GM11168 (cell line): ENCODE measurements around the gene PARL.

ENCODE experiments used
- in situ Hi-C: fragments of 300-500 bp; cut with MboI; formaldehyde crosslinking; loops from one replicate; pipeline ENCODE4 v1.12.0; 2022; ENCODE audit warnings: low sequenced_read_pairs; ENCODE audit not compliant: unreplicated experiment

Gene PARL

DNA sequence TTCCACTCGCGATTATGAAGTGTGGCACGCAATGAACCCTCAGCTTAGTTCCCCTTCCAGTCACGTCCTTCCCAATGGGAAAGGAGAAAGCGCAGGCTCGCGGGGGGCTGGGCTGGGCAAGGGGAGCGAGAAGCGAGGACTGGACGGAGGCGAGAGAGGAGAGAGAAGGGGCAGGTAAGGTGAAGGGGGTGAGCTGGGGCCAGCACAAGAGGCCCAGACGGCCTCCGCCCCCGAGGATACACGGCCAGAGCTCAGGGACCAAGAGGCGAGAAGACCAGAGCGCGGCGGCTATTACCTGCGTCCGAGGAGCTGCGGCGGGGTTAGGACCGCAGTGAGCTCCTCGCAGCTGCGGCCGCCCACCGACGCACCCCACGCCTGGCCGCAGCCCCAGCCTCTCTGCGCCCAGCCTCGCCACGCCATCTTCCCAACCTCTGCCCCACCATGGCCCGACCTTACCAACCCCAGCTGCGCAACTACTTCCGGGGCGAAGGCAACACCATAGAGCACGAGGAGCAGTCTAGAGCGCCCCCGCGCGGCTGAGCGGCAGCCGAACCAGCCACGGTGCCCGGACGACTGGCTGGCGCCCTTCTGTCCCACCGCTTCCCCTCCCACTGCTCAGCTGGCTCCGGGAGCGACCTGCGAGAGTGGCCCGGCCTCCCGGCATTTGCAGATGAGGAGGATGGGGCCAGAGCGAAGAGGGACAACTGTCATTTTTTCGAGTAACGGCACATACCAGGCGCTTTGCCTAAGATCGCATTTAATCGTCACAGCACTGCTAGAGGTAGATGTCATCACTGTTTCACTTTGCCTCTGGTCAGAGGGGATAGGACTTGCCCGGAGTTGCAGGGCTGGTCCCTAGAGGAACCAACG, at the start of gene PARL:
Gene PARL (minus strand): TSS at position 454 of the 870 bp plus-strand sequence. CDS start 34 bp downstream, at position 420.
- in situ Hi-C loops = loop anchor here (25.0 kb wide), 1 partner anchor 378 kb away; the partner anchor contains the start of gene CAMK2N2

DNA sequence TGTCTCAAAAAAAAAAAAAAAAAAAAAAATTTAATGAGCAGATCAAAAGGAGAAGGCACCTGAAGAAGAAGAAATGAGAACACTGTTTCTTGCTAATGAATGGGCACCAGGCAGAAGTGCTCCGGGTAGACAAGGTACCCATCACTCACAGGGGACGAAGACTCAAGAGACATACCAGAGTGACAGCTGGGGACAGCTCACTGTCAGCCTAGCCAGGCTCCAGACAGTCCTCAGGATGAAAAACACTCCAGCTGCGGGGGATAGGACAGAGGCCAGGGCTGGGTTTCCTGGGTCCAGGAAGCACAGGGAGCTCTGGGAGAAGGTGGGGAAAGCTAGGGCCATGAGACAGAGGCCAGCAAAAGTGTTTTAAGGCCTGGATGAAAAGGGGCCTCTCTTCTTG, 48.5 kb upstream of the PARL start:
- in situ Hi-C loops = no loop called here

DNA sequence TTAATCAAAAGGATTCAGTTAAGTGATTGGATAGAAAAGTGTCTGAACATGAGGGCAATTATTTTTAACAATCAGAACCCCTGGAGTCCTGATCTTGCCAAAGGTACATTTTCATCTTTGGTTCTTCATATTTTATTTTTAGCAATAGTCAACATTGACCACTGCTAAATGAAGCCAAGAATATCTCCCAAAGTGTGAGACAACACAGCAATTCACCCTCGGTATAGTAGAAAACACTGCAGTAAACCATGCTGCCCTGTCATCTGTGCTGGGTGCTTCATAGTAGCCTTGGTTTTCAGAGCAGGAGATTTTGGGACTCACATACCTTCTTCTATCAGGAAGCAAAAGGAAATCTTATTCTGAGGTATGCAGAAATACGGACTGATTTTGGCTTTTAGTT, 47.2 kb upstream of the PARL start:
- in situ Hi-C loops = no loop called here

GRCh38 chr3:183930086-183930485, 45.4 kb upstream of the PARL start:
- in situ Hi-C loops = no loop called here

DNA sequence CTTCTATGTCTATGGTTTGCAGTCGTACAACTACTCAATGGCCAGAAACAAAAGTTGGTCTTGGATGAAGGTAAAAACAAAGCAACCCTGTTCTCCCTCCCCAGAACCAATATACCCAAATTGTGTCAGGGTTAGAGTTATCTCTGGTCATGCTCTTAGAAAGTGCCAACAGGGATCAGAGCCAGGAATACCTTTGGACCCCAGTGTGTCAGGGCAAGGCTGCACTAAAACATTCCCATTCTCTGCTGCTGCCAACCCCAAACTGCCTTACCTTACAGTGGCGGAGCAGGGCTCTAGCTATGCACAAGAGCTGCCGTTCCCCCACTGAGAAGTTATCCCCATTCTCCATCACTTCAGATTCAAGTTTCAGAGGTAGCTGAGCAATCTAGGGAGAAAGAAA, 42.4 kb upstream of the PARL start:
- in situ Hi-C loops = no loop called here

- in situ Hi-C loops = no loop called here
Observed at GRCh38 chr3:183924956-183925355, 40.3 kb upstream of the PARL start.

- in situ Hi-C loops = no loop called here
Observed at GRCh38 chr3:183924543-183924942, 39.9 kb upstream of the PARL start.

DNA sequence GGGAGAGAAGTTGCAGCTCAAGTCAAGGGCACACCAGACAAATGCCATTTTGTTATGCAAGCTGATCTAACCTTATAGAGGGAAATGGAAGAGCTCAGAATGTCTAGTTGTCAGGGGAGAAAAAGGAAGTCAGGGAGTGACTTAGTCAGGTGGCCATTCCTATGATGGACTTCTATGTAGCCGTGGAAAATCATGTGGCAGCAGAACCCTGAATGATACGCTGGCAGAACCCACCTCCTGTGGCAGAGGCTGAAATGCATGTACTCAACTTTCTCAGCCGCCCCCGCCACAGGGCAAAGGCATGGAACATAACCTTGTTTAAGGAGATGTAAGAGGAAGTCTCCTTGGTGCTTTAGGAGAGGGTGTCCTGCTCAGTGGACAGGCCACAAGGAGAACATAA, 37.7 kb upstream of the PARL start:
- in situ Hi-C loops = no loop called here

- in situ Hi-C loops = no loop called here
Observed at GRCh38 chr3:183921096-183921495, 36.4 kb upstream of the PARL start.

GRCh38 chr3:183920416-183920815, 35.7 kb upstream of the PARL start:
- in situ Hi-C loops = no loop called here

DNA sequence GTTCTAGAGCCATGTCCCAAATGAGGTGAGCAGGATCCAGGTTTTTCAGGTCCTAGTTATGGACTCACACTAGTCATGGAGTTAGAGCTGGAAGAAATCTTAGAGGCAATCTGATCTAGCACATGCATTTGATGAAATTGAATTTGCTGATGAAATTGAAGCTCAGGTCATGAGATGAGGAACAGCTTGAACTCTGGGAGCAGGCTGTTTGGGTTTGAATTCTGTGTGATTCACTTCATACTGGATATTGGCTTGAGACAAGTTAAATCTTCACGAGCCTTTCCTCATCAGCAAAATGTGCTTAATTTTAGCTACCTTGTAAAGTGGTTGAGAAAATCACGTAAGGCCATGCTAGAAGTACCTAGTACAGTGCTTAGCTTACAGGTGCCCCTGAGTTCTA, 33.5 kb upstream of the PARL start:
- in situ Hi-C loops = no loop called here

GRCh38 chr3:183917776-183918175, 33.1 kb upstream of the PARL start:
- in situ Hi-C loops = no loop called here

DNA sequence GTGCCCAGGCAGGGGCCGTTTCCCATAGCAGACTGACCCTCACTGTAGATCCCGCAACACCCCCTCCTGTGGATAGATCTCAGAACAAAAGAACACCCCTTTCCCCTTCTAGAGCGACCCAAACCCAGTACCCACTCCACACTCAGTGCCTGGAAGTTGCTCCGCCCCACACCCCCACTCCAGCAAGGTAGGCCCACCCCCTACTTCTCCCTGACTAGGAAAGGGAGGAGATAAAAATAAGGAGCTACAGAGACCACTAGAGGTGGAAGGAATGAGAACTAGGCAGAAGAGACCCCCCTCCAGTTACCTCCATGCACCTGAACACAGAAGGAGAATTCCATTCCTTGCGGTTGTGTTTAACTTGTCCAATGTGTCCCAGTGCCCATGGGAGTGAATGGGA, 30.2 kb upstream of the PARL start:
- in situ Hi-C loops = no loop called here

GRCh38 chr3:183913580-183913920, 28.9 kb upstream of the PARL start:
- in situ Hi-C loops = no loop called here

DNA sequence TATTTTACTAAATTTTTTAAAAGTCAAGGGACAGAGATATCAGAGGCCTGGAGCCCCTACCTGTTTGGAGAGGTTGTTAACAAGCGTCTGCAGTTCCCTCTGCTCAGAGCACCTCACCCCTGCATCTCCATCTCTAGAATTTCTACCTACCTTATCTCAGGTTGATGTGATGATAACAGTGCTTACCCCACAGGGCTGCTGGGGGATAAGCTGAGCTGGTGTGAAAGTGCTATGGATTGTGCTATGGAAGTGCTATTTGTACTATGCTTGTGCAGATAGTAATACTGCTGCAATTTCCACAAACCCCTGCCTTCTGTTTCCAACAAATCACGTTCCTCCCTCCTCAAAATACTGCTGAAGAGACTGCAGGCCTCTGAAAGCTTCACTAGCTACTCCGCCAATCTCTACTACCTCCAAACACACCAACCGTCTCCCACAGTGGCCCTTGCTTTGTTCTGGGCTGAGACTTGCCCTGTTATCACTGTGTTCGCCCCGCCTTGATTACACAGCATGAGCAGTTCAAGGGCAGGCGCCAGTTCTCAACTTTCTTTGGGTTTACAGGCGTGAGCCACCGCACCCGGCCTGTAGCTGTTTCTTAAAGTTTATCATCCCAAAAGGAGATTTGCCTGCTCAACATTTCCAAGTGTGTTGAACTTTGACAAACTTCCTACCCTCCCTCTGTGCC, 28.4 kb upstream of the PARL start:
- in situ Hi-C loops = no loop called here

GRCh38 chr3:183911763-183912506, 27.3 kb upstream of the PARL start:
- in situ Hi-C loops = no loop called here

GRCh38 chr3:183911087-183911486, 26.4 kb upstream of the PARL start:
- in situ Hi-C loops = no loop called here

- in situ Hi-C loops = no loop called here
Observed at GRCh38 chr3:183909030-183909600, 24.4 kb upstream of the PARL start.

GRCh38 chr3:183907911-183908331, 23.2 kb upstream of the PARL start:
- in situ Hi-C loops = no loop called here

GRCh38 chr3:183907176-183907575, 22.5 kb upstream of the PARL start:
- in situ Hi-C loops = no loop called here
